ENCODE results near the gene TMC4.
A peak's percentile ranks its signal among the peaks of the same experiment; 100 is the strongest.

The TMC4 gene

GRCh38 chr19:54154603-54155345, 18.2 kb downstream of the TMC4 start:
- DNase-seq (ENCODE audit: low spot score), result no peak

- DNase-seq (ENCODE audit: low spot score), result no peak
Observed at GRCh38 chr19:54153731-54154326, 19.1 kb downstream of the TMC4 start.

GRCh38 chr19:54152878-54153524, 20.0 kb downstream of the TMC4 start:
- DNase-seq (ENCODE audit: low spot score), result no peak

GRCh38 chr19:54152267-54152666, 20.7 kb downstream of the TMC4 start:
- DNase-seq (ENCODE audit: low spot score), result no peak

- peak; percentile 39 for DNase-seq (ENCODE audit: low spot score)
Observed at GRCh38 chr19:54151362-54152035, 21.5 kb downstream of the TMC4 start.

- no peak for DNase-seq (ENCODE audit: low spot score)
Observed at GRCh38 chr19:54149021-54149812, 23.7 kb downstream of the TMC4 start.

GRCh38 chr19:54148158-54148557, 24.8 kb downstream of the TMC4 start:
- DNase-seq (ENCODE audit: low spot score), result no peak

- DNase-seq (ENCODE audit: low spot score), result no peak
Observed at GRCh38 chr19:54147676-54148075, 25.3 kb downstream of the TMC4 start.

- DNase-seq (ENCODE audit: low spot score), result no peak
Observed at GRCh38 chr19:54145541-54146158, 27.3 kb downstream of the TMC4 start.

- no peak for DNase-seq (ENCODE audit: low spot score)
Observed at GRCh38 chr19:54142166-54142780, 30.7 kb downstream of the TMC4 start.

GRCh38 chr19:54141356-54141755, 31.6 kb downstream of the TMC4 start:
- no peak for DNase-seq (ENCODE audit: low spot score)

GRCh38 chr19:54138489-54139256, 34.3 kb downstream of the TMC4 start:
- no peak for DNase-seq (ENCODE audit: low spot score)

GRCh38 chr19:54137699-54138488, 35.1 kb downstream of the TMC4 start, which contains the start of gene CNOT3:
TSS of gene CNOT3 (plus strand) at chr19:54137762. CDS start at chr19:54142979, 5,217 bp downstream.
- no peak for DNase-seq (ENCODE audit: low spot score)

- peak; percentile 100 for DNase-seq (ENCODE audit: low spot score)
Observed at GRCh38 chr19:54136864-54137698, 35.9 kb downstream of the TMC4 start.

GRCh38 chr19:54136086-54136863, 36.7 kb downstream of the TMC4 start:
- no peak for DNase-seq (ENCODE audit: low spot score)

GRCh38 chr19:54133957-54134590, 38.9 kb downstream of the TMC4 start:
- DNase-seq (ENCODE audit: low spot score), result no peak
